HEK293T (cell line): ENCODE data around the gene SH3GL2.

Experiments
- BHLHE40 ChIP-seq: fragments of 450-650 bp; IDR thresholded peaks from 2 replicates; pipeline ENCODE4 v1.6.1; 2016; ENCODE audit warnings: mild to moderate bottlenecking, moderate library complexity, borderline replicate concordance
- FOXK2 ChIP-seq: fragments of 450-650 bp; IDR thresholded peaks from 2 replicates; pipeline ENCODE4 v1.6.1; 2016; ENCODE audit warnings: mild to moderate bottlenecking
- FOXM1 ChIP-seq: fragments of 450-650 bp; IDR thresholded peaks from 2 replicates; pipeline ENCODE4 v1.6.1; 2017; ENCODE audit warnings: mild to moderate bottlenecking, borderline replicate concordance
- NFRKB ChIP-seq: fragments of 450-650 bp; IDR thresholded peaks from 2 replicates; pipeline ENCODE4 v1.6.1; 2016; ENCODE audit warnings: mild to moderate bottlenecking, moderate library complexity
- SP1 ChIP-seq: fragments of 450-650 bp; IDR thresholded peaks from 2 replicates; pipeline ENCODE4 v1.6.1; 2017
- ZNF384 ChIP-seq: fragments of 450-650 bp; IDR thresholded peaks from 2 replicates; pipeline ENCODE4 v1.6.1; 2016

DNA sequence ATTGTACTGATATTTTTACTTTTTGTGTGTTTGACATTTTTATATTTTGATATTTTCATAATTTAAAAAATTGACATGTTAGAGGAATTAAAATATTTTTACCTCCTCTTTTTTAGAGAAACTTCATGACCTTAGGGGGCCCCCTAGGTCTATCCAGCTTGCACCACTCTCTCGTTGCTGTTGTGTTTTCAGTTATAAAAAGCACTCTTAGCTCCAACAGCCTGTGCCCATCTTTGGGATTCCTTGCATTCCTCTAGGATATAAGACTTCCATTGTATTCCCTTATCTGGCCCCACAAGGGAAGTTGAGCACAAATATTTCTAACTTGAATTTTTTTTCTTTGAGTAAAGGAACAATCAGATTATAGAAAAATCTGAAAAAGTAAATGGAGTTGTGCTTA lies 245.3 kb downstream of the SH3GL2 start:
- TF ChIP-seq BHLHE40 (no peak), SP1 (no peak), FOXK2 (no peak), ZNF384 (no peak), NFRKB (no peak), FOXM1 (no peak)
